Activated CD8-positive, alpha-beta memory T cell treated with anti-CD3 and anti-CD28 coated beads for 4 hours (primary cell): Measurements from ENCODE around the gene PLCB4.

Experiments used
- DNase-seq, 2 donors: peaks; one replicate each; pipeline ENCODE4 v3.0.0-alpha.2; 2020; ENCODE audit warnings: low read depth in 2 of 2

The PLCB4 gene

DNA sequence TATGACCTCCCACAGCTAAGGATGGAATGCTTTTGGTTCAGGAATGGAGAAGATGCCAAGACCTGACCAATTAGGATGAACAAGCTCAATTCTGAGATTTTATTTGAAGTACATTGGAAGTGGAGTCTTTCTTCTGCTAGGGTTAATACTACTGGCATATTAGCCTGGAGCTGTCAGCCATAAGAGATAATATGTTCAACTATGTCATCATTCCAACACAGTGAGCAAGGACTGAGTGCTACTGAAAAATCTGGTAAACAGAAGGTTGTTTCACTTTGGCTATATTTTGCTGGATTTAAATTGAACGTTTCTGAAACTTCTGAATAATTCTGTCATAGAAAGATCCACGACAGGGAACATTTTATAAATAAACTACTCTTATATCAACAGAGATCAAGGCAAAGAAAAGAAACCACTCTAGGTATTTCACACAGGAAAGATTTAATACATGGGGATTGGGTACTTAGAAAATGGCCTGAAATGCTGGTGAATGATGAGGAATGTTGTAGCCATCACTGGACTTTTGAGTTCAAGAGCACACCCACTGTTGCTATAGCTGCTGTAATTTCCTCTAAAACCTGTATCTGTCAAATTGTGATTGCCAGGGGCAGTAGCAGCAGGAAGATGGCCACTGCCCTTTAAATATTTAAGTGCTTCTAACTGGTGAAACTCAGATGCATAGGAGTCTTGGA is 200.5 kb downstream of the PLCB4 start:
- no peak for DNase-seq

- no peak for DNase-seq
Observed at GRCh38 chr20:9270831-9271230, 201.9 kb downstream of the PLCB4 start.

DNA sequence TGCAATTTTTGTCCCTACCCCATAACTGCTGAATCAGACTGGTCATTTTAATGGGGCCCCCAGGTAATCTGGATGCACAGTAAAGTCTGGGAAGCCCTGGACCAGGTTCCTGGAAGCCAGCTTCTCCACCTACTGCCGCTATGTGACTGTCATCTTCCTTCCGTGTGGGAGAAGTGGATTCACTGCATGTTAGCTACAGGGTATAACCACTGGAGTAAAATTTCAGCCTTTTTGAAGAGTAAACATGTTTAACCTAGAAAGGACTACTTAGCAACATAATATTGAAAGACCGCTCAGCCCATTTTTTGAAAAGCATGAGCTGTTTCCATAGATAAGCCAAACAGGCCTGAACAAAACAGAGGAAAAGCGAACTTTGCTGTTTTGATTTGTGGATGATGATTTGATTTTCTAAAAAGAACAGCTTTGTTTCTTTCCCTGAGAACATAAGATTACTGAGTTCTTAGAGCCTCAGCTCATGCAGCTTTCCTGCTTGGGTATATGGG is 208.1 kb downstream of the PLCB4 start:
- no peak for DNase-seq

GRCh38 chr20:9279918-9280401 is 211.1 kb downstream of the PLCB4 start:
- DNase-seq: no peak

DNA sequence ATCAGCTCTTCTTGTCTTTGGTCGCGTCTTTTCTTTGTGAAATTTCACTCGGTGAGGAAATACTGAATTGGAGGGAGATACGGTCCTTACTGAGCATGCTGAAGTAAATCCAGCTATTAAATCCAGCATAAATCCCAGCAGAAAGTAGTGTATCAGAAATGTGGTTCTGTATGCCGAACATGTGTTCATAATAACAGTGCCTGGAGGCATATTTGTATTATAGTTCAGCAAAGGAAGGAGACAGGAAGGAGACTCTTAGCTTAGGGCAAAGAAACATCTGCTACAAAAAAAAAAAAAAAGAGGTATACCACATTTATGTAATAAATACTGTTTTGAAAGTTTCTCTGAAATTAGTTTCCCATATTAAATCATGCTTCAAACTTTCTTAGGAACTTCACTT is 211.8 kb downstream of the PLCB4 start:
- no peak for DNase-seq

DNA sequence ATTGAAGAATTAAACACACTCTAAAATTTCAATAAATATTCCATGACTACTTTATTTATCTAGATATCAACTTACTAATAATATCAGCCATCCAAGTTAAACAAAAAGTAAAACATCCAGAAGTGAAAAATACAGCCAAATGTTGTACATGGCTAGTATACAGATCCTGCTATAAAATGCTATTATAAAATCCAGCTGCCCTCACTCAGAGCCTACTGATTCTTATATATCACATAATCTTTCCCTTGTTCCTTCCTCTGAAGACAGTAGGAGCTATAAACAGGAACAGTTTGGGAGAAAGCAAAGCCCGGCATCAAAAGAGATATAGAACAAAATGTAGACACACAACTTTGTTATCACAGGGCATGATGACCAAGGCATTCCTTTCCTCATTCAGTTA is 212.9 kb downstream of the PLCB4 start:
- DNase-seq: no peak

DNA sequence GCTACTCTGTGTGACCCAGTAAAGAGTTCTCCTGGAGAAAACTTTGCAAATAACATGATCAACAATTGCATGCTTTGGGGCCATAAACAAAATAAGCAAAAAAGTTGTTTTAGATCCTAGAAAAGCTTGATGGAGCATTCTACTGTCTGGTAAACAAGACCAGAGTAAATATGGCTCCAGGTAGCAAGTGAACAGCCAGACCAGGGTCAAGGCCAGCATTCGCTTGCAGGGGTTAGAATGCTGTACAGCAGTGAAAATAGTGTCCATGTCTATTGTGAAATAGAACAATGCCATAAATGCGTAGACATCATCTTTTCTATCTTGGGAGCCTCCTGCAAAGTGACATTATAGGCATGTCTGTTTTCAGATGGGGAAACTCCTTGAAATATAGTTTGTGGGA is 216.7 kb downstream of the PLCB4 start:
- no peak for DNase-seq

DNA sequence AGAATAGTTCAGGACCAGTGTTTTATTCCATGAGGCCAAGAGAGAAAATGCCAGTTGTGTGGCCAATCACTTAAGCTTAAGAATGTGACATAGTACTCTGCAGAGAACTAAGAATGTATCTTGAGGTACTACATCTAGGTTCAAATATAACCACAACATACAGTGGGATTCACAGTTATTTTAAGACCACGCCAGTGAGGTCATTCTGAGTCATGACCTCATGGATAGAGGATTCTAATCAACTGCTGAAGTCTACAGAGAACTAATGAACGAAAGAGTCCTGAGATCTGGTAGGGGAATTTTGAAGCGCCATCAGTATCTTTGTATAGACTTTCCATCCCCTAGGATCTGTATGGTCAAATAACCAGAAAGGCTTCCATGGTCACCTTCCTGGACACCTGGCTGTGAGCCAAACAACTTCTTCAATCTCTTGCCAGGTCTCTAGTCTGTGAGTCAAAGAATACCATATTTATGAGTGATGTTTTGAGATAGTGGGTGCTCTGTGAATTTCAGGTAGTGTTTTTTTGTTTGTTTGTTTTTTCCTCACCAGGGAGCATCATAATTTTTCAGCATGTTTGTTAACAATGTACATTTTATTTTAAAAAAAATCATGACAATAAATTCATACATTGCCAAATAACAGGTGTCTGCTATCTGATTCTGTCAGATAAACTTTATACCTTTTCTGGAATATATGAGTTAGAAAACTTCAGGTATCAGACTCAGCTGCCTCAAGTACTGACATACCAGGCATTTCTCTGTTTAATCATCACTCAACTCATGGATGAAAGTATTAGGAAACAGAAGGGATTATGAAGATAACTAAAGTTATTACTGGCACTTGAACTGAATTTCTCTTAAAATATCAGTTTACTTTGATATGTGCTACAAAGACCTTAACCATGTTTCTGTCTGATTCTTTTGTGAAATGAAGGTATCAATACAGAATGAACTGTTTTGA is 217.9 kb downstream of the PLCB4 start:
- no peak for DNase-seq

DNA sequence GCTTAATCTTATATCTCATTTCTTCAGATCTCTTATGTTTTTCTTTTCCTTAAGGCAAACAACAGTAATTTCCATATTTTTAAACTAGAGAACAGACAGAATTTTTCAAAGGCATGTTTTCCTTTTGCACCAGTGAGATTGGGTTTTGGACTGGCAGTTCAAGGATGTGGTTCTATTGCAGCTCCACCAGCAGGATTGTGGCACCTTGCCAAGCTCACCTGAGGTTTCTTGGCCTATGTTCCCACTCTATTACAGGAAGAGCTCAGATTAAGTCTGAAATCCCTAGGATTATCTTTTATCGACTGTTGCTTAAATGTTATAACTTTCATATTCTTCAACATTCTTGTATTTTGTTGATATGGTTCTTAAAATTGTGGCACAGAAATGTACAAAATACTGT is 218.9 kb downstream of the PLCB4 start:
- DNase-seq: no peak

DNA sequence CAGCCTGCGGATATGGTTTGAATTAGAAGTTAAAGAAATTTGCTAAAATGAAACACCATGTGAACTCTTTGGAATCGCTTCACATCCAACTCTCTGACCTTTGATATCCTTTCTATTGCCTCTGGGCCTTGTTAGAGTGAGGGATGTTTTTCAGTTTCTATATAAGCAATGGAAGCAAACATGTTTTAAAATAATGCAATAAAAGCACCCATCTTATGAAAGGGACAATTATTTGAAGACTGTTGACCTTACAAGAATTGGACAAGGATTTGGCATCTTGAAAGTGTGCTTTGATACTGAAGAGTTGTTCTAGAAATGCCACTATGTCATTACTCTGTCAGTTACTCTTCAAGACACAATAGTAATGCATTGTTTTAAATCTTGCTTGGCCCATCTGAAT is 221.4 kb downstream of the PLCB4 start:
- DNase-seq: no peak

DNA sequence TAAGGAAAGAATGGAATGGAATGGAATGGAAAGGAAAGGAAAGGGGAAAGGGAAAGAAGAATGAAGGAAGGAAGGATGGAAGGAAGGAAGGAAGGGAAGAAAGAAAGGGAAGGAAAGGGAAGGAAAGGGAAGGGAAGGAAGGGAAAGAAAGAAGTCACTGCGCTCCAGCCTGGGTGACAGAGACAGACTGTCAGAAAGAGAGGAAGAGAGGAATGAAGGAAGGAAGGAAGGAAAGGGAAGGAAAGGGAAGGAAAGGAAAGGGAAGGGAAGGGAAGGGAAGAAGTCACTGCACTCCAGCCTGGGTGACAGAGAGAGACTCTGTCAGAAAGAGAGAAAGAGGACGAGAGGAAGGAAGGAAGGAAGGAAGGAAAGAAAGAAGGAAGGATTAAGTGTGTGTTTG is 224.3 kb downstream of the PLCB4 start:
- DNase-seq: no peak

DNA sequence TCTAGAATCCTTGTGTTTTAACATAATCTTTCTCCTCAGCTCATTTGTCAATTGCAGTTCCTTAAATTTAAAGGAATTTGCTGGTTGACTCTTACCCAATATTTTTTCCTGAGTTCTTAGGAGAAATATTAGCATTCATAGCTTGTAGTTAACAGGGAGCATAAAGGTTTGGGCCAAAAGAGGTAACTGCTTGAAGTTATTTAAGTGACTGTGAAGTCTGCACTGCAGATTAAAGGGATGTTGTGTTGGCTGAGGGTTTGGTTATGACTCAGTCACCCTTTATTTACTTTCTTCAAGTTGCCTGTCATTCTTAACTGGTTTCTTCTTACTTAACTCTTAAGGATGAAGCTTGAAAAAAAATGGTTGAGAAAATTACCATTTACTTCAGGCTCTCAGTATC is 225.2 kb downstream of the PLCB4 start:
- no peak for DNase-seq

- DNase-seq: no peak
Observed at GRCh38 chr20:9298906-9299305, 230.0 kb downstream of the PLCB4 start.

GRCh38 chr20:9300080-9300479 is 231.2 kb downstream of the PLCB4 start:
- DNase-seq: no peak

DNA sequence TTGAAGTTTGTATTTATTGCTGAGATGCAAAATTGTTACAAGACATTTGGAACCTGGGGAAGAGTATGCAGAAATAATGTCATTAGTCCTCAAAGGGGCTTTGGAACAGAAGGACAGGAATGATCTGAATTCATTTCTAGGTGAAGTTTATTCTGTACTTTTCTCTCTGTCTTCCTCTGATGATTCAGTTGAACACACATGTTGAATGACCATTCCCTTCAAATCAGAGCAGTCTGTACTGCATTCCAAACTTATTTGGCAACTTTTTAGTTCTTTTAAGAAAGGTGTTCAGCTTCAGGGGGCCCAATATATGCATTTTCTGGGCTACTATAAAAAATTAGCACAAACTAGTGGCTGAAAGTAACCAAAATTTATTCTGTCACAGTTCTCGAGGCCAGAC is 231.6 kb downstream of the PLCB4 start:
- no peak for DNase-seq

DNA sequence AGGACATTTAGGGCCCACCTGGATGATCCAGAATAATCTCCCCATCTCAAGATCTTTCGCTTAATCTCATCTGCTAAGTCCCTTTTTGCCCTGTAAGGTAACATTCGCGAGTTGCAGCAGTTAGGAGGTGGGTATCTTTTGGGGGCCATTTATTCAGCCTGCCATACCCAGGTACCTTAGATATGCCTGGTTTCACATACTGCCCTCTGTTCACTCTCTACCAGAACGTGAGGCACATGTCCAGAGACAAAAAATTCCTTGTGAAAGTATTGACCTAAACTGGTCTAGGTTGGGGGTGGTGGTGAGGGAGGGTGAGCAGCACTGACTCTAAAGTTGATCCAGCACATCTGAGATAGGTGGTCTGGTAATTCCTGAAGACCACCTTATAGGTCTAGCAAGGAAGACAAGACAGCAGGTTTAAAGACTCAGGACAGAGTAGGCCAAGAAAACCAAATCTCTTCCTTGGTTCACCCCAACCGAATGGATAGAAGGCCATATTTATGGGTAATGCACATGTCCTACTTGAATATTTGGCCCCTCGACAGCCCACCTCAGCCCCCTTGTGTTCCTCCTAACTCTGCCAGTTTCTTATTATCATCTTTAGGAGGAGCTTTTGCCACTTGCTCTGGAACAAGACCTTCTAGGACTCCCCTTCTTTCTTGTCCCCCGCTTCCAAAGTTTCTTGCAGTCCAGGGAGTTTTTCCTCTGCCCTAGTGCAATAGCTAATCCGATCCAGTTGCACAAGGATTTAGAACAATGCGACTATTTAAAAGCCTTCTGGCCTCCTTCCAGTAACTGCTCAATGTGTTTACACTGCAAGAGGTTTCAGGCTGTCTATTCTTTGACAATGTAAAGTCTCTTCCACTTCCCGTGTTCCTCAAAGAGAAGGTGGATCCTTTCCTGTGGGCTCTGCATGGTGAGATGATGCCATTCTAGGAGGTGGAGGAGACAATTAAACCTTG is 232.5 kb downstream of the PLCB4 start:
- DNase-seq: no peak

GRCh38 chr20:9302091-9302462 is 233.2 kb downstream of the PLCB4 start:
- DNase-seq: no peak

- no peak for DNase-seq
Observed at GRCh38 chr20:9306521-9306920, 237.6 kb downstream of the PLCB4 start.

- DNase-seq: no peak
Observed at GRCh38 chr20:9308056-9308455, 239.2 kb downstream of the PLCB4 start.

- no peak for DNase-seq
Observed at GRCh38 chr20:9311132-9311531, 242.2 kb downstream of the PLCB4 start.

- DNase-seq: no peak
Observed at GRCh38 chr20:9319687-9320384, 250.9 kb downstream of the PLCB4 start.
